HL-60 (cell line): ENCODE data around the gene PRG3.

Source experiments
- DNase-seq, 2 experiments: peaks; one replicate each; pipeline ENCODE4 v3.0.0-alpha.2; 2010 to 2020; ENCODE audit warnings: low read depth in 1 of 2, low spot score in 1 of 2
- H3K27ac ChIP-seq: fragments of 250-450 bp; sonication (Bioruptor Pico); replicated peaks from 2 replicates; pipeline ENCODE4 v1.5.1; 2020; ENCODE audit warnings: mild to moderate bottlenecking, moderate library complexity
- H3K27me3 ChIP-seq: fragments of 250-450 bp; sonication (Bioruptor Pico); 2 replicates; pipeline ENCODE4 v1.5.1; 2021; ENCODE audit warnings: mild to moderate bottlenecking, moderate library complexity; ENCODE audit not compliant: insufficient read depth, poor library complexity, severe bottlenecking
- H3K4me3 ChIP-seq: replicated peaks from 2 replicates; pipeline ENCODE4 v1.5.1; 2011; ENCODE audit warnings: mild to moderate bottlenecking, control low read depth, low read length; ENCODE audit not compliant: insufficient read depth
- GABPA ChIP-seq: IDR thresholded peaks from 2 replicates; pipeline ENCODE4 v1.6.1; 2012; ENCODE audit warnings: low read depth
- POLR2AphosphoS5 ChIP-seq: IDR thresholded peaks from 2 replicates; pipeline ENCODE4 v1.6.1; 2012; ENCODE audit warnings: low read depth
- REST ChIP-seq: IDR thresholded peaks from 2 replicates; pipeline ENCODE4 v1.6.1; 2012; ENCODE audit warnings: low read depth; ENCODE audit not compliant: insufficient replicate concordance
- SPI1 ChIP-seq: IDR thresholded peaks from 2 replicates; pipeline ENCODE4 v1.6.1; 2012; ENCODE audit warnings: low read depth, mild to moderate bottlenecking, borderline replicate concordance
- TF ChIP-seq, protein P1 (sequence below): IDR thresholded peaks from one replicate; pipeline ENCODE4 v1.5.1; 2011; ENCODE audit warnings: low read length, control low read depth, inconsistent platforms; ENCODE audit not compliant: insufficient read depth

PRG3 gene

GRCh38 chr11:57374966-57375365 lies 6.0 kb downstream of the PRG3 start:
- Histone ChIP-seq H3K4me3 (no peak overlapping the region), H3K27me3 (no peaks in the 10 kb centered on the region), H3K27ac (no peak overlapping the region)
- DNase-seq: no peak
- TF ChIP-seq SPI1 (no peak), GABPA (no peak), REST (no peak), POLR2AphosphoS5 (no peak)
- TF ChIP-seq, protein P1, sequence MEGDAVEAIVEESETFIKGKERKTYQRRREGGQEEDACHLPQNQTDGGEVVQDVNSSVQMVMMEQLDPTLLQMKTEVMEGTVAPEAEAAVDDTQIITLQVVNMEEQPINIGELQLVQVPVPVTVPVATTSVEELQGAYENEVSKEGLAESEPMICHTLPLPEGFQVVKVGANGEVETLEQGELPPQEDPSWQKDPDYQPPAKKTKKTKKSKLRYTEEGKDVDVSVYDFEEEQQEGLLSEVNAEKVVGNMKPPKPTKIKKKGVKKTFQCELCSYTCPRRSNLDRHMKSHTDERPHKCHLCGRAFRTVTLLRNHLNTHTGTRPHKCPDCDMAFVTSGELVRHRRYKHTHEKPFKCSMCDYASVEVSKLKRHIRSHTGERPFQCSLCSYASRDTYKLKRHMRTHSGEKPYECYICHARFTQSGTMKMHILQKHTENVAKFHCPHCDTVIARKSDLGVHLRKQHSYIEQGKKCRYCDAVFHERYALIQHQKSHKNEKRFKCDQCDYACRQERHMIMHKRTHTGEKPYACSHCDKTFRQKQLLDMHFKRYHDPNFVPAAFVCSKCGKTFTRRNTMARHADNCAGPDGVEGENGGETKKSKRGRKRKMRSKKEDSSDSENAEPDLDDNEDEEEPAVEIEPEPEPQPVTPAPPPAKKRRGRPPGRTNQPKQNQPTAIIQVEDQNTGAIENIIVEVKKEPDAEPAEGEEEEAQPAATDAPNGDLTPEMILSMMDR: no peak

DNA sequence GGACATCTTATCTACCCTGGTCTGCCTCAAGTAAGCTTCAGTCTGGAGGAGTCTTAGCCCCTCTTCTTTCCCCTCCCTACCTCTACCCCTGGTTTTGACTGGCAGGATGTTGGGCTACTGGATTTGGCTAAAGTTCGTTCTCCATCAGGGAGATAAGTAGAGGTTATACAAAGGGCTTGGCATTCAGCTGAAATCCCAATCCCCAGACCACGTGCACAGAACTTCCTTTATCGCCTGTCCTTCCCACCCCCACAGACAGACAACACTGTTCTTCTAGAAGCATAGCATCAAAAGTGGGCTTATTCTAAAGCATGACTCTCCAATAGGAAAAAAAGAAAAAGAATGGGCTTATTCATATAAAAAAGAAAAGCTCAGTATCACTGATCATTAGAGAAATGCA lies 7.8 kb downstream of the PRG3 start:
- TF ChIP-seq SPI1: no peak
- no peak for TF ChIP-seq REST
- TF ChIP-seq POLR2AphosphoS5: no peak
- no peak for TF ChIP-seq GABPA
- TF ChIP-seq, protein P1: no peak
- Histone ChIP-seq H3K27me3 (no peaks in the 10 kb centered on the region), H3K27ac (no peak overlapping the region), H3K4me3 (no peak overlapping the region)
- no peak for DNase-seq

DNA sequence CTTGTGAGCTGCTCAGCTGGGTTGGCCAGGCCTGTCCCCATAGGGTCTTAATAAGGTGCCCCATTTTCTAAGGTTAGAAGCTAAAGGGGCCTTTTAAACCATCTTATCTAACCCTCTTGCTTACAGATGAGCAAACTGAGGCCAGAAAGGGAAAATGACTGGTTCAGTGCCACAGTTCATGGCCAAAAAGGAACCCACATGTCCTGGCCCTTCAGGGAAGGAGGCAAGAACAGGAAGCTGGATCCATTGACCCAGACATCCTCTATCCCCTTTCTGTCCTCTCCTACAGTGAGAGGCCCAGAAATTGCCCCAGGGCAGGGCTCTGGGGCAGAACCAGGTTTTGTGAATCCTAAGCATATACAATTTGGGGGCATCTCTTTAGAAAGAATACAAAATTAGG lies 10.0 kb downstream of the PRG3 start:
- H3K27ac ChIP-seq: no peak overlapping the region
- TF ChIP-seq POLR2AphosphoS5: no peak
- TF ChIP-seq REST: no peak
- TF ChIP-seq, protein P1: no peak
- TF ChIP-seq SPI1: no peak
- TF ChIP-seq GABPA: no peak
- H3K4me3 ChIP-seq: no peak overlapping the region
- no peaks in the 10 kb centered on the region for H3K27me3 ChIP-seq
- no peak for DNase-seq
